ENCODE measurements around the gene BSDC1.

BSDC1 gene

GRCh38 chr1:32335790-32336590, 58.3 kb downstream of the BSDC1 start, which contains the start of gene MARCKSL1:
TSS of gene MARCKSL1 (minus strand) at chr1:32336233. CDS start at chr1:32336033, 200 bp downstream.
- peak; percentile 31 for DNase-seq

GRCh38 chr1:32335535-32335789, 58.8 kb downstream of the BSDC1 start:
- DNase-seq = no peak

- DNase-seq = no peak
Observed at GRCh38 chr1:32334864-32335534, 59.2 kb downstream of the BSDC1 start.

GRCh38 chr1:32334274-32334861, 59.9 kb downstream of the BSDC1 start:
- DNase-seq = no peak

GRCh38 chr1:32333251-32333963, 60.8 kb downstream of the BSDC1 start:
- no peak for DNase-seq

GRCh38 chr1:32332290-32333079, 61.8 kb downstream of the BSDC1 start:
- DNase-seq = no peak

GRCh38 chr1:32331549-32331948, 62.7 kb downstream of the BSDC1 start:
- no peak for DNase-seq

GRCh38 chr1:32330558-32331151, 63.6 kb downstream of the BSDC1 start:
- DNase-seq = no peak

GRCh38 chr1:32329931-32330466, 64.2 kb downstream of the BSDC1 start:
- no peak for DNase-seq

GRCh38 chr1:32327204-32327603, 67.0 kb downstream of the BSDC1 start:
- DNase-seq = no peak

GRCh38 chr1:32321712-32322291, 72.4 kb downstream of the BSDC1 start:
- DNase-seq = no peak

- DNase-seq = no peak
Observed at GRCh38 chr1:32318127-32318869, 75.9 kb downstream of the BSDC1 start.

GRCh38 chr1:32316903-32317277, 77.4 kb downstream of the BSDC1 start:
- DNase-seq = no peak
